Activated CD8-positive, alpha-beta memory T cell treated with anti-CD3 and anti-CD28 coated beads, Interleukin-2, amount 50 U/mL, for 48 hours (primary cell): ENCODE results near the gene ZDHHC24.
"Not testable (repeated sequence)": the region's sequence is repeated elsewhere in the genome, so short reads cannot be mapped to it uniquely, and the experiment has no call there.

ENCODE experiments used
- DNase-seq: peaks from one replicate; pipeline ENCODE4 v3.0.0-alpha.2; 2020

ZDHHC24 gene, protein sequence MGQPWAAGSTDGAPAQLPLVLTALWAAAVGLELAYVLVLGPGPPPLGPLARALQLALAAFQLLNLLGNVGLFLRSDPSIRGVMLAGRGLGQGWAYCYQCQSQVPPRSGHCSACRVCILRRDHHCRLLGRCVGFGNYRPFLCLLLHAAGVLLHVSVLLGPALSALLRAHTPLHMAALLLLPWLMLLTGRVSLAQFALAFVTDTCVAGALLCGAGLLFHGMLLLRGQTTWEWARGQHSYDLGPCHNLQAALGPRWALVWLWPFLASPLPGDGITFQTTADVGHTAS

DNA sequence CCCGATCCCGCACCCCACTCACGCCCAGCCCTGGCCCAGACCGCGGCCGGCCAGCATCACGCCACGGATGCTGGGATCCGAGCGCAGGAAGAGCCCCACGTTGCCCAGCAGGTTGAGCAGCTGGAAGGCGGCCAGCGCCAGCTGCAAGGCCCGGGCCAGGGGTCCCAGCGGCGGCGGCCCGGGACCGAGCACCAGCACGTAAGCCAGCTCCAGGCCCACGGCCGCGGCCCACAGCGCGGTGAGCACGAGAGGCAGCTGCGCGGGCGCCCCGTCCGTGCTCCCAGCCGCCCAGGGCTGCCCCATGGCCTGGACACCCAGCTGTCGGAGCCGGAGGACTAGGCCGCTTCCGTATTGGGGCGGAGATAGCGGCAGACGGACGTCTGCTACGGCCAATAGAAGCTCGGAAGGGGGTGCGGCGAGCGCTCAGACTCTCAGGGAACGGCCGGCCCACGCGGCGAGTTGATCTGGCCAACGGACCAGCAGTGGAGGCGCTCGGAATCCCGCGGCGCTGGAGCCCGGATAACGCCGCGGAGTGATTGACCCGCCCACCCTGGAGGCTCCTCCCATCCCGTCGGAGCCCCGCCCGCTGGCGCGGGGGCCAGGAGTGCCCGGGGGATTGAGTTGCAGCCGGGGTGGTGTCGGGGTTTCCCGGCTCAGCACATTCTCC is at the start of gene ZDHHC24:
TSS of gene ZDHHC24 (minus strand) at position 348 of the 667 bp plus-strand sequence. CDS start at position 303, 45 bp downstream.
- DNase-seq, result peak; percentile 95

DNA sequence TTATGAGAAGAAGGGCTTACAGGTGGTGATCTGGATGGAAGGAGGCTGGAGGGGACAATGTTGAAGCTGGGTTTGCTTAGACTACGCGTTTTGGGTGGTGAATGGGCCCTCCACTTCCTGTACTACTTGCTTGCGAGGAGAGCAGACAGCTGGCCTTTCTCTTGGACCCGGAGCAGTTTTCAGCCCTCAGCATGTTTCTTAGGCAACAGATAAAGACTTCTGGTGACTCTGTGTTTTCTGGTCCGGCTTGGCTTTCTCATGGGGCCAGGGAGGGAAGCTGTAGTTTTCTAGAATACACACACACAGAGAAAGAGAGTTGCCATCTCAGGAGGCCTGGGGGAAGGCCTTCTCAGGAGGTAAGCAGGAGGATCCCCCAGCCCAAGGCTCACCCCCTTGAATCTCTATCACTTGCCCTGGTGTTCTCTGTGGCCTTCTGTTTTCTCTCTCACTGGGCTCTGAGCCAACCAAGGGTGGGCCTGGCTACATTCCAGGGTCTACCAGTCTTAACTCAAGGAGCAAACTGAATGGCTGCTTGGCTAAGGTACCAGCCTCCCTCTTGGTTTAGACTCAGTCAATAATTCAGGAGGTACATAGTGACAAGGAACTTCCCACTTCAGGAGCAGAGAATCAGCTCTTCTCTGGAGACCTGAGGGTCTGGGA is 49.5 kb upstream of the ZDHHC24 start:
- no peak for DNase-seq

DNA sequence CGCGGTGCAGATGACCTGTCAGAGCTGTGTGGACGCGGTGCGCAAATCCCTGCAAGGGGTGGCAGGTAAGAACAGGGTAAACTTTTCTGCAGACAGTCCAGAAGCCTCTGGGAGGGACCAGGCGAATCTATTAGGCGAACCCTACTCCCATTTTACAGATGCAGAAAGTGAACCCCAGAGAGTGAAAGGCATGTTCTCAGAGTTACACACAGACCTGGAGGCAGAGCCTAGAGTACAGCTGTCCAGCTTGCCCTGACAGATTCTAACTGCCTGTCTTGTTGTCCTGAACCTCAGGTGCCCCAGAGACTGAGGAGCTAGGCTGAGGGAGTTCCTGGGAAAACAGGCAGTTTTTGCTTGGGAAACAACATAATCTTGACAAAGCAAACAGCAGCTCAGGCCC is 47.8 kb upstream of the ZDHHC24 start:
- DNase-seq, result peak; percentile 62

DNA sequence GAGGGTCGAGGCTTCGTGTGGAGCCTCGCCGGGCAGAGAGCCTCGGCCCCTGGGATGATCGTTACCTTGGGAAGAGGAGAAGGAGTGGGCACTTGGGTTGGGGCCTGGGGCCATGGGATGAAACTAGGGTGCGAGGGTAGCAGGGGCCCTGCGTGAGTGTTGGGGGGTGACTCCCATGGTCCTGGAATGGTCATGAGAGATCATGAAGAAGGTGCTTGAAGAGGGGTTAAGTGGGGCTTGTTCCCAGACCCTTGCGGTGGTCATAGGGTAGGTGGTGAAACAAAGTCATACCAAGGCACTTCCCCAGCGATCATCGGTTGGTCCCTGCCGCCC is 47.4 kb upstream of the ZDHHC24 start:
- no peak for DNase-seq

DNA sequence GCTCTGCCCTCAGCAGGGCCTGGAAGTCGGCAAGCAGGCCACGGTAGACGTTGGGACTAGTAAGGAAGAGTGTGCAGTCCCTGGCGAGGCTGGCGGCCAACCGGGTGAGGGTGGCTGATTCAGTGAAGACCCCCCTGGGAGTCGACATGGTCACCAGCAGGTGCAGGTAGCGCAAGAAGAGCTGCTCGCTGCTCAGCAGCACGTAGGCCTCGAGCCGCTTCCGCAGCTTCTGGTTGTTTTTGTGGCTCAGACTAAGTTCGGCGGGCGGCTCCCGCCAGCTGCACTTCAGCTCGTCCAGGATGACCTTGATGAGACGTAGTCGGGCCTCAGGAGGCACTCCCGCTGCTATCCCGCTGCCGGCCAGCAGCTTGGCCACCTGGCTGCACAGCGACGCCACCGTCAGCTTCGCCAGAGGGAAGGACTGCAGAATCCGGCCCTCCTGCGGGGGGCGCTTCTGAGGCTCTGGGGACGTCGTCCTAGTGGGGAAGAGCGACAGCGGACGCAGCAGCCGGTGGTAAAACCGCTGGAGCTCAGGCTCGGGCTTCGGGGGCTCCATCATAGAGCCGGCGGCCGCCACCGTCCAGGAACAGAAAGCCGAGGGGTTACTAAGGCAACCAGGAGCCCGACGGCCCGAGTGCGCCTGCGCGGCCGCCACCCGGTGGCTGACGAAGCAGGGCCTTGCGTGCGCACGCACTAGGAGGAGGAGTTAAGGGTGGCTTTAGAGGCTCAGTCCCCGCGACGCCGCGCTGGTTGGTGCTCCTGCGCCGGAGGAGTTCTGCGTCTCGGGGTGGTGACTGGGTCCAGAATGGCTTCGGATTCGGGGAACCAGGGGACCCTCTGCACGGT is 46.8 kb upstream of the ZDHHC24 start, which contains the start of the genes CCDC87 and CCS:
TSS of gene CCDC87 (minus strand) at position 607 of the 846 bp plus-strand sequence. CDS start at position 559, 48 bp downstream.
TSS of gene CCS (plus strand) at position 729 of the 846 bp plus-strand sequence. CDS start at position 806, 77 bp downstream.
- DNase-seq, result peak; percentile 99

DNA sequence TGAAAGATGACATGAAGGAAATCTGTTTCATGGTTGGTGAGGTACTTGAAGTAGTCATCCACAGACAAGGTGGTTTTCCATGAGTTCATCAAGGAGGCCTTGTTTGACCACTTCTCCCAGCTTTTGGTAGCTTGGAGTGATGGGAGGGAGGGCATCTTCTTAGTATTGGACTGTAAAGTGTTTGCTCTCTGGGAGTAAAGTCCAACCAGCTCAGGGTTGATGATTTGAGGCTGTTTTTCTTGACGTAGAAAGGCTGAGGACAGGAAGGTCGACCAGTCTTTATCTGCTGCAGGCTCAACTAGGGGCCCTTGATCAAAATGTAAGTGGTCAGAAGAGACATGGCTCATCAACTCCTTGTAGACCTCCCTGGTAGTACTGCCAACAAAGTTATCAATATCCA is 45.3 kb upstream of the ZDHHC24 start:
- DNase-seq, result no peak

DNA sequence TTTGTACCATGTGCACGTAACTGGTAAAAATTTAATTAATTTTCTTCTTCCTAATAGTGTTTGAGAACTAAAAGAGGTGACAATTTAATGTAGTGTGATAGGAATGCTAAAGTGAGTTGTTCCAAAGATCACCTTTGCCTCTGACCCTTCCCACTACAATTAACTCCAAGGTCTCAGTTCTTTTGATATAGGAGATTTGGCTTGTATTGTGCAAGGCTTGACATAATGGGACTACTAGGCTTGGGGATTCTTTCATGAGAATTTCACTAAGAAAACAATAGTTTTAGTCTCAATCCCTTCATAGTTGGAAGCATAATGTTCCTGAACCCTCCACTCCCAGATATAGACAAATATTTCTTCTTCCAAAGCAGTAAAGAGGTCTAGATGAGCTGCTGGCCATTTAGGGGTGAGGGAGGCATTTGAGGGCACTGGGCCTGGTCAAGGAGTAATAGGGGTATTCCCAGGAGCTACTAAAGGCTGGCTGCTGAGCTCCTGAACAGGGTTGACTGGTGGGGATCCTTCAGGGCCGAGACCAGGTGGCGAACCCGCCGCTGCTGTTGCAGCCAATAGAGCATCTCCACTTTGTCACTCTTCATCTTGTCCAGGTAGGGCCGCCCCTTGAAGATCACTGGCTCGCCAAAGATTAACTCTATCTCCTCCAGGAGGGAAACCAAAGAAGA is 44.3 kb upstream of the ZDHHC24 start:
- DNase-seq, result no peak

DNA sequence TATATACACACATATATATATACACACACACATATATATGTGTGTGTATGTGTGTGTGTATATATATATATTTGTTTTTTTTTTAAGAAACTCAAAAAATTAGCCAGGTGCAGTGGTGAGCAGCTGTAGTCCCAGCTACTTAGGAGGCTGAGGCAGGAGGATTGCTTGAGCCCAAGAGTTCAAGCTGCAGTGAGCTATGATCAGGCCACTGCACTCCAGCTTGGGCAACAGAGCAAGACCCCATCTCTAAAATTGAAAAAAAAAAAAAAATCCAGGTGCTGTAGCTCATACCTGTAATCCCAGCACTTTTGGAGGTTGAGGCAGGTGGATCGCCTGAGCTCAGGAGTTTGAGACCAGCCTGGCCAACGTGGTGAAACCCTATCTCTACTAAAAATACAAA is 43.5 kb upstream of the ZDHHC24 start:
- DNase-seq, result not testable (repeated sequence)

DNA sequence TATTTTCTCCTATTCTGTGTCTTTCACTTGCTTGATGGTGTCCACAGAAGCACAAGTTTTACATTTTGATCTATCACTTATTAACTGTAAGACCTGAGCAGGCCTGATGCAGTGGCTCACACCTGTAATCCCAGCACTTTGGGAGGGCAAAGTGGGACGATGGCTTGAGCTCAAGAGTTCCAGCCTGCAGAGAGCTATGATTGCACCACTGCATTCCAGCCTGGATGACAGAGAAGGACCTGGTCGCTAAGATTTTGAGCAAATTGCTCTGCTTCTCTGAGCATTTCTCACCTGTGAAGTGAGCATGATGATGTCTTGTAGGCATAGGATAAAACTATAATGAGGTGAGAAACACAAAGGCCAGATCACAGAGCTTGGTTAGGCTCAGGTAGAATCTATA is 40.3 kb upstream of the ZDHHC24 start:
- no peak for DNase-seq

DNA sequence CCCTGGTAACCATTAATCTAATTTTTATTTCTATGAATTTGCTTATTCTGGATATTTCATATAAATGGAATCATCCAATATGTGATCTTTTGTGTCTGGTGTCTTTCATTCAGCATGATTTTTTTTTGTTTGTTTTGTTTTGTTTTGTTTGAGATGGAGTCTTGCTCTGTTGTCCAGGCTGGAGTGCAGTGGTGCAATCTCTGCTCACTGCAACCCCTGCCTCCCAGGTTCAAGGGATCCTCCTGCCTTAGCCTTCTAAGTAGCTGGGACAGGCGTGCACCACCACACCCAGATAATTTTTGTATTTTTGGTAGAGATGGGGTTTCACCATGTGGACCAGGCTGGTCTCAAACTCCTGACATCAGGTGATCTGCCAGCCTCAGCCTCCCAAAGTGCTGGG is 39.6 kb upstream of the ZDHHC24 start:
- not testable (repeated sequence) for DNase-seq

DNA sequence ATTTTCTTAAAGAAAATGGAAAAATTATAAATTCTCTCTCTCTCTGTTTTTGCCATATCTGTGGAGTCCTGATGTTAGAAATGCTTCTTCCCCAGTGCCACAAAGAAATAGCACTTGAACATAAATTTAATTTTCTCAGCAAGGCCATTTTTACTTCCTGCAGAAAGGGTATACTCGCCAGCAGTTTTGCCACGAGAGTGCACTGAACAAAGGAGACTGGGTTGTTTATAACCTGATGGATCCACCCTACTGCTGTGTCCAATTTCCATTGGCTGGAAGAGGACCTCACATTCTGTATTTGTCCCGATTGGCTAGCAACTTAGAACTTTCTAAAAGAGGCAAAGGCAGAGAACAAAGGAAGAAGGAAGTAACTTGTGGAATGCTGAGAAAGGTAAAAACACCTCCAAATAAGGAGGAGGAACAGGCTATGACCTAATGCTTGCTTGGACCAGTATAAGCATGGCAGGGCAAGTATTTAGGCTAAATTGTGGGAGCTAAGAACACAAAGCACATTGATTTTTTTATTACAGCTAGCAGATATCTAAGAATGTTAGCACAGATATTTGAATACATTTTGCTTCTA is 36.8 kb upstream of the ZDHHC24 start:
- not testable (repeated sequence) for DNase-seq

DNA sequence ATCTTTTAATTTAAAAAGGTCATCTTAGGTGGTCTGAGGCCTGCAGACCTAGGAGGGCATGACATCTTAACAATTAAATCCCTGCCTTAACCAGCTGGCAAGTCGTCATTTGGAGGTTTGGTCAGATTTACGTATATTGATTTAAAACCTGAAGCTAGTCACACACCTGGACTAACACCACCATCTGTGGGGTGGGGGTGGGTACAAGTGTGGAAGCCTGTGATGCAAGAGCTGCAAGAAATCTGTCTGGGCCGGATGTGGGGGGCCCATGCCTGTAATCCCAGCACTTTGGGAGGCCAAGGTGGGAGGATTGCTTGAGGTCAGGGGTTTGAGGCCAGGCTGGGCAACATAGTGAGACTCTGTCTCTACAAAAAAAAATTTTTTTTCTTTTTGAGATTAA is 35.4 kb upstream of the ZDHHC24 start:
- no peak for DNase-seq

DNA sequence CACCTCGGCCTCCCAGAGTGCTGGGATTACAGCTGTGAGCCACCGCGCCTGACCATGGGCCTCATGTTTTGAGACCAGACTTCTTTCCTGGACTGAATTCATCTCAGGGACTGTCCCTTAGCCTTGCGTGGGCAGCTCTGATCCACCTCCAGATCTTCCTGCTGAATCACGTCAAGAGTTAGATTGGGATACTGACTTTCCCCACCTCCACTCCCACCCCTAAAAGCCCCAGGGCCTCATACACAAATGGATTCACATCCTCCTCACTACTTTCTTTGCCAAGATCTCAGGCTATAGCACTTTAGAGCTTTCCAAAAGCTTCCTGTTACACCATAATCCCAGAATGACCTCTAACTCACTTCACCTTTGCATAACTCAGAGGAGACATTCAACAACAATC is 35.0 kb upstream of the ZDHHC24 start:
- no peak for DNase-seq

DNA sequence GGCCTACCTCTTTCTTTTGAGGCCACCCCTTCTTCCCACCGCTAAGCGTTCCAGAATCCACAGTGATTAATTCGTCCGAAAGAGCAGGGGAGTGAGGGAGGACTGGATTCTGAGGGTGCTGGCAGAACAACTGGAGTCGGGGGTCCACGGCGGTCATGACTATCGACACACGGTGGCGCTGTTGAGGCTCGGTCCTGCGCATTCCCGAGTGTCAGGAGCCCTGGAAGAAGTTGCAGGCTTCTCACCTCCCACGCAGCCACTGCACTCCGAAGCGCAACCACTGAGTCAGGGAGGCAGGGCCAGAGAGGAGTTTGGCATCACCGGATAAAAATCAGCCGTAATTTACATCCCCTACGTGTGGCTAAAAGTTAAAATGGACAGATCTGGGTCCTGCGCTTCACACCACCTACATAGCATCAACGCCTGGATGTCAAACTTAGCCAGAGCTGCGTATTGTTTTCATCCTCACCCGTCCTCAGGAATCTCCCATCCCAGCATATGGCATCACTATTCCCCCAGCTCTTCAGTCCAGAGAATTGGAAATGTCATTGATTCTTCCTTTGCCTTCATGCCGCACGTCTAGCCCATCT is 33.3 kb upstream of the ZDHHC24 start:
- peak; percentile 95 for DNase-seq

DNA sequence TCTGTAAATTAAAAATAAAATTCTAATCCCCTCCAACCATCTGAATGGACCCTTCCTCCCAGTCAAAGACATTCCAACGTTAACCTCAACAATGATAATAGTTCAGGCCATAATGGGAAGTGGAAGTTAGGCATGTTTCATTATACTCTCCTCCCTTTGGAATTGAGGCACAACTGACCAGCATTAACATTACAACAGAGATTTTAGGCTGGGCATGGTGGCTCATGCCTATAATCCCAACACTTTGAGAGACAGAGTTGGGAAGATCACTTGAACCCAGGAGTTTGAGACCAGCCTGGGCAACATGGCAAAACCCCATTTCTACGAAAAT is 25.0 kb upstream of the ZDHHC24 start:
- no peak for DNase-seq

DNA sequence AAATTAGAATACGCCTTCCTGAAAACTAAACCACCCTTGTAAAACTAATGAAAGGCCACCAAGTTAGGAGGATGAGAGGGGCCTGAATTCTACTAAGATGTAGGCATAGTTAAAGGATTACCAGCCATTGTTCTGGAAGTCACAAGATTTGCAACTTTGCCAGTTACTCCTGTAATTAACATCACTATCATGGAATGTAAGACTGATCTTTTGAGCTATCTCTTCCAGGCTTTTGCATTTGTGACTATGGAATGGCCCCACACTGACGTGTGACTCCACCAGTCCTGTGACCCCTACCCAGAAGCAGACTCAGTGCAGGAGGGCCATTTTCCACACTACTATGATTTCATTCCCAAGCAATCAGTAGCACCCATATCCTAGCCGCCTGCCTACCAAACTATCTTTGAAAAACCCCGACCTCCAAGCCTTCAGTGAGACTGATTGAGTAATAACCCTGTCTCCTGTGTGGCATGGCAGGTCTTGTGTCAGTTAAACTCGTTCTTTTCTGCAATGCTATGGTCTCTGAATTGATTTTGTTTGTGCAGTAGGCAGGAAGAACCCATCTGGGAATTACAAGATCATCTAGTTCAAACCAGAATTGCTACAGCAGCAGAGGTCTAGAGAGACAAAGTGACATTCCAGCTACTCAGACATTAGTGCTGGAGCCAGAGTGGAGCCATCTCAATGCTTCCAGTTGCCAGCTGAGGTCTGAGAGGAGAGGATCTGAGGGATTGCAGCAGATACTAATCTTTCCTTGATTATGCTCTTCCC is 24.4 kb upstream of the ZDHHC24 start:
- no peak for DNase-seq

DNA sequence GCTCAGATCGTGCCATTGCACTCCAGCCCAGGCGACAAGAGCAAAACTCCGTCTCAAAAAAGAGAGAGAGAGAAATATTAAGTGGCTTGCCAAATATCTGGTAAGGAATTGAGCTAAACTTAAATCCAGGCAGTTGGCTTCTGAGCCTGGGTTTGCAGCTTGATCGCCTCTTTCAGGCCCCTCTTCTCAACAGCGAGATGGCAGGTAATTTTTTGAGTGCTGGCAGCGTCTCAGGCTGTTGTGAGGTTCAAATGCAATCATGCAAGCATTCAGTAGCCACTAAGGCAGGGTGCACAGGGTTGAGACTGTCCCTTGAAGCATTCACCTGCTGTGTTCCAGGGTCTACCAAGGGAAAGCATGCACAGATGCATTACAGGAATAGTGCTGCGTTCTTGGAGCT is 23.2 kb upstream of the ZDHHC24 start:
- no peak for DNase-seq

DNA sequence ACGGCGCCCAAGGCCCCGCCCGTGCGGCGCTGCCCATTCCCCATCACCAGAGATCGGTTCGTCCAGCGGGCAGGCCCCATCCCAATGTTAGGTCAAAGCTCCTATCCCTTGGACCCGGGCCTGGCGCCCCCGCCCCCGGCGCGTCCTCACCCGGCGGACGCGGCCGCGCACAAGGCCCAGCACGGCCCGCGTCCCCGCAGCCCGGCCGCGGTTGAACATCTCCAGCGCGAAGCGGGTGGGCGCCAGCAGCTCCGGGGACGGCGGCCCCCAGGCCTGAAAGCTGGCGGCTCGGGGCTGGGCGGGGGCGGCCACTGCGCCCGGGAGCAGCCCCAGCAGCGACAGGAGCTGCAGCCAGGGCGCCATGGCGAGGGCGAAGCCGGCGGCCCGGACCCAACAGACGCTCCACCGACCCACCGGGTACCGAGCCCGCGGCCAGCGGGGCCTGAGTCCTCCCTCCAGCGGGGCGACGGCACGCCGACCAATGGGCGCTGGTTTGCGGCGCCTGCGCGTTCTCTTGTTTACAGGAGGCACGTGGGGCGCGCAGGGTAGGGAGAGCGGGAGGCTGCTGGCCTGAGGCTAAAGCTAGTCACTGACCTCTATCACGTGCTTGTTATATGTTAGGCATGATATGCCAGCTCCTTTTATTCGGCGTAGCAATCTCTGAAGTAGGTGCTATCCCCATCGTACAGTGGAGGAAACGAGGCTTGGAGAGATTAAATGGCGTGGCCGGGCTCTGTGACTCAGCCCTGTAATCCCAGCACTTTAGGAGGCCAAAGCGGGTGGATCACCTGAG is 22.5 kb upstream of the ZDHHC24 start, which contains the start of gene CTSF:
TSS of gene CTSF (minus strand) at position 483 of the 793 bp plus-strand sequence. CDS start at position 363, 120 bp downstream.
- DNase-seq, result peak; percentile 87

DNA sequence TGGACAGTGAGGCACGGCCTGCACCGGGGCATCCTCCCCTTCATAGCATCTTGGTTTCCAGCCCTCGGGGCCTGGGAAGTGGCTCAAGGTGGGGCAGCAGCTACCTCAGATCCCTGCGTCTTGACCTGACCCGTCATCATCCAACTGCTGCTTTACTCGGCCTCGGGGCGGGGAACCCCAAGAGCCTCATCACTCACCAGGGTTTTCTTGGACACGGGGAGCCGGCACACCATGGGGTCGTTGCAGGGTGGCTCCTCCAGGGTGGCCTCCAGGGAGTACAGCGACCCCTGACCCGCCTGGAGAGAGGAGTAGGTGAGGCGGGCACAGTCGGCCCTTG is 21.9 kb upstream of the ZDHHC24 start:
- DNase-seq, result no peak

DNA sequence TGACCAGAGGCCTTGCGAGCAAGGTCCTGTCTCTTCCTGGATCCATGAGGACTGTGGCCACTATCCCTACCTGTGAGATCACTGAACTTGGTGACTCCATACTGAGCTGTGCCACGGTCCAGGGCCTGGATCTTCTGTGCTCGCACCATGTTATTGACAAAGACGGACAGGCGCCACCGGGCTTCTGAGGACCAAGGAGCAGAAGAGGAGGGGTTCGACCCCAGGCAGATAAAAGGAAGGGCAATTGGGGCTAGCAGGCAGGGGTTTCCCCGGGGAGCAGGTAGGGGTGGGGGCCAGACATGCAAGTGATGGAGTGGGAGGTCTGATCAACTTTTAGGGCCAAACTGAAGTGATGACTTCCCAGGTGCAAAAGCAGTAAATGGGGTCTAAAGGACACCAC is 20.4 kb upstream of the ZDHHC24 start:
- no peak for DNase-seq
